ENCODE results near the gene GAL.

Gene GAL

GRCh38 chr11:68711114-68711513 lies 26.8 kb downstream of the GAL start:
- DNase-seq (ENCODE audit: low spot score), result no peak

GRCh38 chr11:68714060-68714856 lies 29.9 kb downstream of the GAL start:
- DNase-seq (ENCODE audit: low spot score), result no peak

DNA sequence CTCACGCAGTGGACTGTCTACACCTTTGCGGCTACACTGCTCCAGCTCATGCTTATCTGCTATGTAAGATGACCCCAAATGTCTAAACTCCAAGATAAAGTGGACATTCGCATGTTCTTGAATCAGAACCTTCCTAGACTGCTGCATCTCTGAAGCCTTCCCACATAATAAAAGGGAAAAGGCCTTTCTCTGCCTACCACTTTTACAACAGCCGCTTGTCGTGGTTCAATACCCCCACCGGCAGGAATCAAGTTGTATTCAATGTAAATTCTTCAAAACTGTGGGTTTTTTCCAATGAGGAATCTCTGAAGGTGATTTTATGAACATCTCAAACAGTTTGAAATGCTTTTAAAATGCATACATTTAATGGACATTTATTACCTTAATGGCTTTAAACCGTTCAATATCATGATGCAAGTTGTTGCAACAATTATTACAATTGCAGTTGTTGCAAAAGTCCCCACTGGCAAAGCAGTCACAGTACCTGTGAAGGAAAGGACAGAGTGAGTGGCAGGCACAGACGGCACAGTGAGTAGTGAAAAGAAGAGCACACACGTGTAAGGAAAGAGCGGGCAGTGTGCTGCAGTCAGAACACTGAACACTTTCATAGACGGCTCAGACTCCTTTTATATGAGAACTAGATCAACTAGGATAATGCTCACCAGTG lies 31.2 kb downstream of the GAL start:
- DNase-seq (ENCODE audit: low spot score), result no peak

DNA sequence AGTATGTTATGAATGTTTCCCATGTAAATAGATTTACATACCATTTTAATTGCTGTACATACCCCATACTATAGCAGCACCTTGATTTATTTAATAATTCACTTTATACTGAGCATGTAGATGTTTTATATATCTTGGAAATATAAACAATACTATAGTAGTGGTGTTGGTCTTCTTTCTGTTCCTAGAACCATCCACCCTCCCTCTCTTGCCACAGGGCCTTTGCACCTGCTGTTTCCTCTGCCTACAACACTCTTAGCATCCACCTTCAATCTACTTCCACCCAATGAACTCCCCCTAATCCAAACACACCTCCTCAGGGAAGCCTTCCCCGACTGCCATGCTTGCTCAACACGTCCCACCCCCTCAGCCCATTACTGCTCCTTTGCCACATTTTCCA lies 36.7 kb downstream of the GAL start:
- no peak for DNase-seq (ENCODE audit: low spot score)

GRCh38 chr11:68722143-68722542 lies 37.8 kb downstream of the GAL start:
- no peak for DNase-seq (ENCODE audit: low spot score)

DNA sequence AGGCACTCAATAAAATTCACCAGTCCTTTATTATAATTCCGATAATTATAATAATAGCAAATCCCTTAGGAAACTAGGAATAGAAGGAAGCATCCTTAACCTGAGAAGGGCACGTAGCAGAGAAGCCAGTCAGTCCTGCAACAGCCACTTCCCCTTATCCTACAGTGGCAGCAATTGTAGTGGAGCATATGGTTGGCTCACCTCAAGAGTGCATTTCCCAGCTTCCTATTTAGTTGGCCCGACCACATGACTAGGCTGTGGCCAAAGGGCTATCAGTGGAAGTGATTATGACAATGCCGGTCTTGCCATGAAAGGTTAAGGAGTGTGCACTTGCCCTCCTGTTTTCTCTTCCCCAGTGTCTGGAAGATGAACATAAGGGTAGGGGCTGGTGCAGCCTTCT lies 39.9 kb downstream of the GAL start:
- DNase-seq (ENCODE audit: low spot score), result no peak

DNA sequence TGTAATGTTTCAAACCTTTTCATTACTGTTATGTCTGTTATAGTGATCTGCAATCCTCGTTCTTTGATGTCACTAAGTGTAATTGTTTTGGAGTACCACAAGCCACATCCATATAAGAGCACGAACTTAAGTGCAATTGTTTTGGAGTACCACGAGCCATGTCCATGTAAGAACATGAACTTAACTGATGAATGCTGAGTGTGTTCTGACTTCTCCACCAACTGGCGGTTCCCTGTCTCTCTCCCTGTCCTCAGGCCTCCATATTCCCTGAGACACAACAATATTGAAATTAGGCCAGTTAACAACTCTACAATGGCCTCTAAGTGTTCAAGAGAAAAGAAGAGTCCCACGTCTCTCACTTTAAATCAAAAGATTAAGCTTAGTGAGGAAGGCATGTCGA lies 43.4 kb downstream of the GAL start:
- DNase-seq (ENCODE audit: low spot score), result no peak

- no peak for DNase-seq (ENCODE audit: low spot score)
Observed at GRCh38 chr11:68734111-68734510, 49.8 kb downstream of the GAL start.

GRCh38 chr11:68735125-68735524 lies 50.8 kb downstream of the GAL start:
- DNase-seq (ENCODE audit: low spot score), result no peak

- no peak for DNase-seq (ENCODE audit: low spot score)
Observed at GRCh38 chr11:68735646-68736045, 51.3 kb downstream of the GAL start.

Measured in hematopoietic multipotent progenitor cell treated with erythropoietin and hydrocortisone succinate and interleukin-3 and kit ligand, for 17 days (in vitro differentiated cells).